ENCODE data around the gene KCNJ10.

Gene KCNJ10

GRCh38 chr1:160108888-160109662 lies 39.1 kb upstream of the KCNJ10 start:
- ATAC-seq, result peak; percentile 64
- TF ChIP-seq TCF4 (CRISPR knock-in tag; IDR thresholded peaks at IDR 0.05; ENCODE audit: borderline replicate concordance), result no peak
- TF ChIP-seq ISL1 (CRISPR knock-in tag; IDR thresholded peaks at IDR 0.05), result no peak

DNA sequence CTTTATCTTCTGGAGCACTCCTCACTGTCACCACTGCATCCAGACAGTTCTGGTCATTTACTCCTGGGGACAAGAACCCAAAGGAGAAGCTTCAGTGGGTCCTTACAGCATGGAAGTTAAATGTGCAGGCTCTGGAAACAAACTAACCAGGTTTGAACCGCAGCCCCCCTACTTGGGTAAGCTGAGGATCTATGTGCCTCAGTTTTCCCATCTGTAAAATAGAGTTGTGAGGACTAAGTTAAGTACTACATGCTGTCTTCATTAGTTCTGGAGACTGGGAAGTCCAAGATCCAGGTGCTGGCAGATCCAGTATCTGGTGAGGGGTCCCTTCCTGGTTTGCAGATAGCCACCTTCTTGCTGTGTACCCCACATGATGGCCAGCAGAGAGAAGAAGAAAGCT lies 37.6 kb upstream of the KCNJ10 start:
- TF ChIP-seq BACH2 (CRISPR knock-in tag; IDR thresholded peaks at IDR 0.05; ENCODE audit: borderline replicate concordance) (no peak), ZC3H10 (CRISPR knock-in tag; IDR thresholded peaks at IDR 0.05) (no peak), PPARA (CRISPR knock-in tag; IDR thresholded peaks at IDR 0.05; ENCODE audit: borderline replicate concordance) (no peak), ARNTL (CRISPR knock-in tag; IDR thresholded peaks at IDR 0.05; ENCODE audit: borderline replicate concordance, low read depth) (no peak), OSR1 (CRISPR knock-in tag; IDR thresholded peaks at IDR 0.05) (no peak), CSDC2 (CRISPR knock-in tag; IDR thresholded peaks at IDR 0.05) (no peak), ZNF565 (CRISPR knock-in tag; conservative IDR thresholded peaks at IDR 0.05; ENCODE audit: low read depth) (no peak), ZNF8 (CRISPR knock-in tag; IDR thresholded peaks at IDR 0.05) (no peak), ZNF70 (CRISPR knock-in tag; IDR thresholded peaks at IDR 0.05) (no peak)
- TF ChIP-seq, protein P1, sequence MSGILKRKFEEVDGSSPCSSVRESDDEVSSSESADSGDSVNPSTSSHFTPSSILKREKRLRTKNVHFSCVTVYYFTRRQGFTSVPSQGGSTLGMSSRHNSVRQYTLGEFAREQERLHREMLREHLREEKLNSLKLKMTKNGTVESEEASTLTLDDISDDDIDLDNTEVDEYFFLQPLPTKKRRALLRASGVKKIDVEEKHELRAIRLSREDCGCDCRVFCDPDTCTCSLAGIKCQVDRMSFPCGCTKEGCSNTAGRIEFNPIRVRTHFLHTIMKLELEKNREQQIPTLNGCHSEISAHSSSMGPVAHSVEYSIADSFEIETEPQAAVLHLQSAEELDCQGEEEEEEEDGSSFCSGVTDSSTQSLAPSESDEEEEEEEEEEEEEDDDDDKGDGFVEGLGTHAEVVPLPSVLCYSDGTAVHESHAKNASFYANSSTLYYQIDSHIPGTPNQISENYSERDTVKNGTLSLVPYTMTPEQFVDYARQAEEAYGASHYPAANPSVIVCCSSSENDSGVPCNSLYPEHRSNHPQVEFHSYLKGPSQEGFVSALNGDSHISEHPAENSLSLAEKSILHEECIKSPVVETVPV (CRISPR knock-in tag; IDR thresholded peaks at IDR 0.05), result no peak
- ATAC-seq, result no peak

GRCh38 chr1:160105155-160105554 lies 35.2 kb upstream of the KCNJ10 start:
- TF ChIP-seq CSDC2 (CRISPR knock-in tag; IDR thresholded peaks at IDR 0.05), result no peak
- TF ChIP-seq ZNF565 (CRISPR knock-in tag; conservative IDR thresholded peaks at IDR 0.05; ENCODE audit: low read depth), result no peak
- no peak for TF ChIP-seq PPARA (CRISPR knock-in tag; IDR thresholded peaks at IDR 0.05; ENCODE audit: borderline replicate concordance)
- no peak for TF ChIP-seq ISL1 (CRISPR knock-in tag; IDR thresholded peaks at IDR 0.05)
- TF ChIP-seq ZNF70 (CRISPR knock-in tag; IDR thresholded peaks at IDR 0.05), result no peak
- TF ChIP-seq ESRRG (CRISPR knock-in tag; IDR thresholded peaks at IDR 0.05), result no peak
- TF ChIP-seq SNAI2 (CRISPR knock-in tag; IDR thresholded peaks at IDR 0.05), result no peak
- TF ChIP-seq ZFP30 (CRISPR knock-in tag; IDR thresholded peaks at IDR 0.05), result no peak
- no peak for TF ChIP-seq ZFP3 (CRISPR knock-in tag; IDR thresholded peaks at IDR 0.05)
- TF ChIP-seq CREB5 (CRISPR knock-in tag; IDR thresholded peaks at IDR 0.05; ENCODE audit: low read depth), result no peak
- no peak for TF ChIP-seq TSHZ2 (CRISPR knock-in tag; IDR thresholded peaks at IDR 0.05)
- no peak for TF ChIP-seq BACH2 (CRISPR knock-in tag; IDR thresholded peaks at IDR 0.05; ENCODE audit: borderline replicate concordance)
- TF ChIP-seq ARNTL (CRISPR knock-in tag; IDR thresholded peaks at IDR 0.05; ENCODE audit: borderline replicate concordance, low read depth), result no peak
- no peak for TF ChIP-seq TOX (CRISPR knock-in tag; IDR thresholded peaks at IDR 0.05; ENCODE audit: borderline replicate concordance)
- TF ChIP-seq, protein P2, sequence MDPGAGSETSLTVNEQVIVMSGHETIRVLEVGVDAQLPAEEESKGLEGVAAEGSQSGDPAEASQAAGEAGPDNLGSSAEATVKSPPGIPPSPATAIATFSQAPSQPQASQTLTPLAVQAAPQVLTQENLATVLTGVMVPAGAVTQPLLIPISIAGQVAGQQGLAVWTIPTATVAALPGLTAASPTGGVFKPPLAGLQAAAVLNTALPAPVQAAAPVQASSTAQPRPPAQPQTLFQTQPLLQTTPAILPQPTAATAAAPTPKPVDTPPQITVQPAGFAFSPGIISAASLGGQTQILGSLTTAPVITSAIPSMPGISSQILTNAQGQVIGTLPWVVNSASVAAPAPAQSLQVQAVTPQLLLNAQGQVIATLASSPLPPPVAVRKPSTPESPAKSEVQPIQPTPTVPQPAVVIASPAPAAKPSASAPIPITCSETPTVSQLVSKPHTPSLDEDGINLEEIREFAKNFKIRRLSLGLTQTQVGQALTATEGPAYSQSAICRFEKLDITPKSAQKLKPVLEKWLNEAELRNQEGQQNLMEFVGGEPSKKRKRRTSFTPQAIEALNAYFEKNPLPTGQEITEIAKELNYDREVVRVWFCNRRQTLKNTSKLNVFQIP (CRISPR knock-in tag; IDR thresholded peaks at IDR 0.05; ENCODE audit: borderline replicate concordance, low read depth), result no peak
- TF ChIP-seq, protein P1 (CRISPR knock-in tag; IDR thresholded peaks at IDR 0.05), result no peak
- TF ChIP-seq OSR1 (CRISPR knock-in tag; IDR thresholded peaks at IDR 0.05), result no peak
- TF ChIP-seq GLIS3 (CRISPR knock-in tag; IDR thresholded peaks at IDR 0.05), result no peak
- no peak for TF ChIP-seq RARB (CRISPR knock-in tag; IDR thresholded peaks at IDR 0.05)
- TF ChIP-seq, protein P3, sequence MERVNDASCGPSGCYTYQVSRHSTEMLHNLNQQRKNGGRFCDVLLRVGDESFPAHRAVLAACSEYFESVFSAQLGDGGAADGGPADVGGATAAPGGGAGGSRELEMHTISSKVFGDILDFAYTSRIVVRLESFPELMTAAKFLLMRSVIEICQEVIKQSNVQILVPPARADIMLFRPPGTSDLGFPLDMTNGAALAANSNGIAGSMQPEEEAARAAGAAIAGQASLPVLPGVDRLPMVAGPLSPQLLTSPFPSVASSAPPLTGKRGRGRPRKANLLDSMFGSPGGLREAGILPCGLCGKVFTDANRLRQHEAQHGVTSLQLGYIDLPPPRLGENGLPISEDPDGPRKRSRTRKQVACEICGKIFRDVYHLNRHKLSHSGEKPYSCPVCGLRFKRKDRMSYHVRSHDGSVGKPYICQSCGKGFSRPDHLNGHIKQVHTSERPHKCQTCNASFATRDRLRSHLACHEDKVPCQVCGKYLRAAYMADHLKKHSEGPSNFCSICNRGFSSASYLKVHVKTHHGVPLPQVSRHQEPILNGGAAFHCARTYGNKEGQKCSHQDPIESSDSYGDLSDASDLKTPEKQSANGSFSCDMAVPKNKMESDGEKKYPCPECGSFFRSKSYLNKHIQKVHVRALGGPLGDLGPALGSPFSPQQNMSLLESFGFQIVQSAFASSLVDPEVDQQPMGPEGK (CRISPR knock-in tag; IDR thresholded peaks at IDR 0.05; ENCODE audit: borderline replicate concordance), result no peak
- ATAC-seq, result no peak
